B cell (primary cell): ENCODE results near the gene FOXF1. TPM values are rescaled to one million over a fixed set of nuclear protein-coding genes. Genes with fewer than 3 reads are reported as not detected.

ENCODE experiments used
- ATAC-seq: fragments of 200-7000 bp; cut with Tn5 transposase; one replicate; pipeline ENCODE4 v1.10.0; 2021; ENCODE audit warnings: low read depth, mild to moderate bottlenecking, moderate number of reproducible peaks, moderate library complexity
- CTCF ChIA-PET: fragments of 350-600 bp; sonication (Branson Sonifier 250); formaldehyde crosslinking; loops from one replicate; lab custom pipeline; 2021; ENCODE audit warnings: antibody characterized with exemption, inconsistent platforms; lab: Charles Lee
- POLR2A ChIA-PET: fragments of 350-600 bp; sonication (Branson Sonifier 250); formaldehyde crosslinking; loops from one replicate; lab custom pipeline; 2021; ENCODE audit warnings: antibody characterized with exemption; lab: Charles Lee
- DNase-seq: peaks from one replicate; pipeline ENCODE4 v3.0.0; 2013
- H2AFZ ChIP-seq: 2 replicates; pipeline ENCODE4 v1.6.1; 2012; ENCODE audit warnings: mild to moderate bottlenecking, low read depth, low read length; ENCODE audit not compliant: insufficient read depth, poor library complexity, severe bottlenecking
- H3K27ac ChIP-seq, 2 donors: 1 replicate in 1 of 2; 2 replicates in 1 of 2; pipeline ENCODE4 v1.5.1; 2012 to 2013; ENCODE audit warnings: low read length in 2 of 2, mild to moderate bottlenecking in 2 of 2, moderate library complexity in 1 of 2
- H3K27me3 ChIP-seq, 4 experiments: fragments of 200-600 bp in 1 of 4; sonication (generic) in 1 of 4; replicated peaks in 1 of 4; 1 replicate in 2 of 4; 2 replicates in 2 of 4; pipeline versions ENCODE4 v1.6.1 to v1.7.0; 2013 to 2016; ENCODE audit warnings: low read length in 3 of 4, mild to moderate bottlenecking in 2 of 4, mixed read lengths in 1 of 4, moderate library complexity in 1 of 4; ENCODE audit not compliant: insufficient read depth in 4 of 4, control insufficient read depth in 3 of 4; ENCODE audit errors: control extremely low read depth in 1 of 4
- H3K36me3 ChIP-seq, 2 experiments: replicated peaks in 1 of 2; 1 replicate in 1 of 2; 2 replicates in 1 of 2; pipeline versions ENCODE4 v1.6.1 to v1.7.1; 2013; ENCODE audit warnings: low read length in 1 of 2; ENCODE audit not compliant: insufficient read depth in 2 of 2, control insufficient read depth in 1 of 2; ENCODE audit errors: control extremely low read depth in 1 of 2, extremely low read depth in 1 of 2
- H3K4me1 ChIP-seq, 2 donors: fragments of 200-600 bp in 1 of 2; sonication (generic) in 1 of 2; 1 replicate in 1 of 2; 2 replicates in 1 of 2; pipeline versions ENCODE4 v1.5.1 to v1.6.1; 2013 to 2017; ENCODE audit warnings: low read length in 2 of 2; ENCODE audit not compliant: control insufficient read depth in 2 of 2, insufficient read depth in 2 of 2
- H3K4me2 ChIP-seq: replicated peaks from 2 replicates; pipeline ENCODE3; 2012; ENCODE audit warnings: mild to moderate bottlenecking, low read depth, low read length; ENCODE audit not compliant: poor library complexity, severe bottlenecking
- H3K4me3 ChIP-seq, 5 experiments: fragments of 200-600 bp in 1 of 5; sonication (generic) in 1 of 5; 1 replicate in 3 of 5; 2 replicates in 2 of 5; pipeline versions ENCODE4 v1.5.1 to v1.7.0; 2011 to 2016; ENCODE audit warnings: low read length in 4 of 5, mild to moderate bottlenecking in 4 of 5, low read depth in 2 of 5, control low read depth in 1 of 5, moderate library complexity in 1 of 5; ENCODE audit not compliant: insufficient read depth in 1 of 5; ENCODE audit errors: control extremely low read depth in 1 of 5, extremely low read depth in 1 of 5
- H3K79me2 ChIP-seq: fragments of 200-600 bp; sonication (generic); one replicate; pipeline ENCODE4 v1.6.0; 2016; ENCODE audit warnings: low read length; ENCODE audit not compliant: control insufficient read depth, insufficient read depth
- H3K9ac ChIP-seq: fragments of 200-600 bp; sonication (generic); 2 replicates; pipeline ENCODE4 v1.6.1; 2017; ENCODE audit warnings: mild to moderate bottlenecking, low read length, moderate library complexity
- H3K9me3 ChIP-seq, 3 donors: one replicate each; pipeline versions ENCODE4 v1.6.1 to v1.7.1; 2013; ENCODE audit warnings: low read length in 2 of 3; ENCODE audit not compliant: control insufficient read depth in 2 of 3, insufficient read depth in 1 of 3; ENCODE audit errors: control extremely low read depth in 1 of 3
- H4K20me1 ChIP-seq: 2 replicates; pipeline ENCODE4 v1.6.0; 2012; ENCODE audit warnings: mild to moderate bottlenecking, low read length; ENCODE audit not compliant: insufficient read depth, control insufficient read depth, poor library complexity, severe bottlenecking
- H3K27ac Mint-ChIP-seq: one replicate; pipeline ENCODE4 v1.8.0; 2021; ENCODE audit warnings: mixed read lengths
- H3K27me3 Mint-ChIP-seq: one replicate; pipeline ENCODE4 v1.8.0; 2021; ENCODE audit warnings: mixed read lengths
- H3K4me1 Mint-ChIP-seq: one replicate; pipeline ENCODE4 v1.8.0; 2021; ENCODE audit warnings: mixed read lengths
- H3K4me3 Mint-ChIP-seq: one replicate; pipeline ENCODE4 v1.8.0; 2021; ENCODE audit warnings: mixed read lengths
- H3K9me3 Mint-ChIP-seq: one replicate; pipeline ENCODE4 v1.8.0; 2022; ENCODE audit warnings: mixed read lengths; ENCODE audit not compliant: insufficient read depth
- EZH2 ChIP-seq: IDR thresholded peaks from 2 replicates; pipeline ENCODE4 v1.6.1; 2012; ENCODE audit warnings: borderline replicate concordance, low read depth, mild to moderate bottlenecking, moderate library complexity, low read length; ENCODE audit not compliant: insufficient read depth, poor library complexity, severe bottlenecking
- WGBS: methylation state at CpG from one replicate; pipeline ENCODE4 v1.1.5; 2013; ENCODE audit warnings: missing lambda C conversion rate; ENCODE audit not compliant: insufficient coverage; 5-methylcytosine and 5-hydroxymethylcytosine counted together
- intact Hi-C: fragments of 100-400 bp; cut with micrococcal nuclease; formaldehyde crosslinking; loops from one replicate; pipeline ENCODE4 v1.10.0; 2022
- polyA plus RNA-seq: library from polyadenylated mRNA; depleted of rRNA; stranded (reverse); fragments of >200 nt; gene quantifications from 2 replicates; pipeline ENCODE4 v1.2.3, GENCODE V29; 2012
- total RNA-seq, 2 donors: library from RNA; stranded (reverse); fragments of 120-200 nt in 1 of 2; gene quantifications; 1 replicate in 1 of 2; 2 replicates in 1 of 2; pipeline versions ENCODE4 v1.2.3 to v1.2.4, GENCODE V29; 2013 to 2022
- TF ChIP-seq, protein P1 (sequence below): fragments of 200-600 bp; IDR thresholded peaks from one replicate; pipeline ENCODE4 v1.8.0; 2022; ENCODE audit warnings: antibody characterized with exemption, mild to moderate bottlenecking

FOXF1 gene
- total and polyA plus RNA-seq, 2 donors (not counting 1 experiment from before 2014, with no cell fraction given) = not detected

DNA sequence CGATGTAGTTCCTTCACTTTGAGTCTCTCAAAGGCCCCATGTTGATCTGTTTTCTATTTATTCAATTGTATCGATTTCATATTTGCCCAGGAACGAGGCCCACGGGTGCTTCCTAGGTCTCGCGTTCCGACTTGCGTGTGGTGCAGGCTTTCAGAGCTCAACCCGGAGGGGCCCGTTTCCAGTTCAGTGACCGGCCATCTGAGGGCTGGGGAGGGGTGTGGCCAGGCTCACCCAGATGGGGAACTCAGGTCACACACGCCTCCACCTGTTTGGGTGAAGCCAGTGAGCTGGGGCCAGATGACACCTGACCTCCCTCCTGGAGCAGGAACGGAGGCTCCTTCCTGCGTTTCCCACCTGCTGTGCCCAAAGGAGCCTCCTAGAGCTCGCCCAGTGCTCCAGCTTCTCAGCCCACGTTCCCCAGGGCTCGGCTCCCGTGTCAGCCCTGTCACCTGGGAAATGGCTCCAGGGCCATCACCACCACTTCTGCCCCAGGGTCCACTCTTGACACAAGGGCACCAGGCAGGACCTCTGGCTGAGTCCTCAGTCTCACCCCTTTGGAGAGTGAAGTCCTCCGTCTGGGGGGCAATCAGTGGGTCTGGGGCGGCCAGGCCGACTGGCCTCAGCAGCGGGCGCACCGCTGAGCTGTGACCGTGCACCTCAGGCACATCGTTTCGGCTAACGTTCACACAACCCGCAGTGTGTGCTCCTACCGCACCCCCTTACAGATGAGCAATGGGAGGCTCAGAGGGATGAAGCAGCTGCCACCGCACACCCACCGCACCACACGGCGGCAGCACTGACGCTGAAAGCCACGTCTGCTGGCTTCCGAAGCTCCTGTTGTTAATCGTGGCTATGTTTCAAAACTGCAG lies 18.0 kb downstream of the FOXF1 start:
- no peaks in the 10 kb centered on the region for H3K4me1 ChIP-seq
- H2AFZ ChIP-seq = no peak overlapping the region
- no peak overlapping the region for H3K9ac ChIP-seq
- CTCF ChIA-PET = interaction anchor here (1.1 kb wide), 1 partner anchor 11 kb away, joined by 7 read pairs; no protein-coding TSS in a partner anchor
- intact Hi-C loops = no loop called here
- no peaks in the 10 kb centered on the region for H3K27me3 ChIP-seq
- TF ChIP-seq EZH2 = no peak
- TF ChIP-seq, protein P1, sequence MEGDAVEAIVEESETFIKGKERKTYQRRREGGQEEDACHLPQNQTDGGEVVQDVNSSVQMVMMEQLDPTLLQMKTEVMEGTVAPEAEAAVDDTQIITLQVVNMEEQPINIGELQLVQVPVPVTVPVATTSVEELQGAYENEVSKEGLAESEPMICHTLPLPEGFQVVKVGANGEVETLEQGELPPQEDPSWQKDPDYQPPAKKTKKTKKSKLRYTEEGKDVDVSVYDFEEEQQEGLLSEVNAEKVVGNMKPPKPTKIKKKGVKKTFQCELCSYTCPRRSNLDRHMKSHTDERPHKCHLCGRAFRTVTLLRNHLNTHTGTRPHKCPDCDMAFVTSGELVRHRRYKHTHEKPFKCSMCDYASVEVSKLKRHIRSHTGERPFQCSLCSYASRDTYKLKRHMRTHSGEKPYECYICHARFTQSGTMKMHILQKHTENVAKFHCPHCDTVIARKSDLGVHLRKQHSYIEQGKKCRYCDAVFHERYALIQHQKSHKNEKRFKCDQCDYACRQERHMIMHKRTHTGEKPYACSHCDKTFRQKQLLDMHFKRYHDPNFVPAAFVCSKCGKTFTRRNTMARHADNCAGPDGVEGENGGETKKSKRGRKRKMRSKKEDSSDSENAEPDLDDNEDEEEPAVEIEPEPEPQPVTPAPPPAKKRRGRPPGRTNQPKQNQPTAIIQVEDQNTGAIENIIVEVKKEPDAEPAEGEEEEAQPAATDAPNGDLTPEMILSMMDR = no peak
- H3K4me2 ChIP-seq = no peak overlapping the region
- Mint-ChIP-seq H3K4me1 (no peaks in the 10 kb centered on the region), H3K4me3 (no peak overlapping the region), H3K27me3 (no peaks in the 10 kb centered on the region), H3K27ac (no peak overlapping the region), H3K9me3 (no peaks in the 10 kb centered on the region)
- DNase-seq (no peak), ATAC-seq (no peak)
- H3K27ac ChIP-seq = no peak overlapping the region
- WGBS = 93% methylated on average over 37 of the region's 38 CpGs
- no peaks in the 10 kb centered on the region for H4K20me1 ChIP-seq
- H3K79me2 ChIP-seq = no peaks in the 10 kb centered on the region
- POLR2A ChIA-PET = no interaction called here
- H3K9me3 ChIP-seq = peaks cover 0 to 2% (median 0%) of the 10 kb centered on the region in 3 donors
- no peak overlapping the region for H3K4me3 ChIP-seq
- no peaks in the 10 kb centered on the region for H3K36me3 ChIP-seq

DNA sequence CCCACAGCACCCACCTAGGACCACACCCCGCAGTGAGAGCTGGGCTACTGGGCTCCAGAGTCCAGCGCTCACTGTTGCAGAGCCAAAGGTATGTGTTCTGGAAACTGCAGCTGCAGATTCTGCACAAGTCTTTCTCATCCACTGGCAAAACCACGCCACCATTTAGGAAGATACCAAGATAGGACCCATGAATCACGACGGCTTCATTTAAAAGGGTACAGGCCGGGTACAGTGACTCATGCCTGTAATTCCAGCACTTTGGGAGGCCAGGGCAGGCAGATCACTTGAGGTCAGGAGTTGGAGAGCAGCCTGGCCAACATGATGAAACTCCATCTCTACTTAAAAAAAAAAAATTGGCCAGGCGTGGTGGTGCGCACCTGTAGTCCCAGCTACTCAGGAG lies 18.8 kb downstream of the FOXF1 start:
- CTCF ChIA-PET = no interaction called here
- Histone ChIP-seq H3K36me3 (peaks cover 0 to 3% of the 10 kb centered on the region in 2 experiments), H3K9me3 (peaks cover 0 to 2% (median 0%) of the 10 kb centered on the region in 3 donors), H3K4me1 (no peaks in the 10 kb centered on the region), H3K79me2 (no peaks in the 10 kb centered on the region), H3K27me3 (no peaks in the 10 kb centered on the region), H3K9ac (no peak overlapping the region), H3K4me2 (no peak overlapping the region), H2AFZ (no peak overlapping the region), H3K4me3 (no peak overlapping the region), H3K27ac (no peak overlapping the region), H4K20me1 (no peaks in the 10 kb centered on the region)
- no peak for ATAC-seq
- Mint-ChIP-seq H3K9me3 (no peaks in the 10 kb centered on the region), H3K27me3 (no peaks in the 10 kb centered on the region), H3K4me3 (no peak overlapping the region), H3K27ac (no peak overlapping the region), H3K4me1 (no peaks in the 10 kb centered on the region)
- TF ChIP-seq, protein P1 = no peak
- no peak for TF ChIP-seq EZH2
- POLR2A ChIA-PET = no interaction called here
- DNase-seq = no peak
- intact Hi-C loops = no loop called here
- WGBS = 90% methylated on average over 8 of the region's 8 CpGs
